Activated CD4-positive, alpha-beta memory T cell treated with anti-CD3 and anti-CD28 coated beads, Interleukin-2, amount 10 ng/mL, durations not matched to agents 7 days and 5 days (primary cell): ENCODE data around the gene PCA3. TPM values are rescaled to one million over a fixed set of nuclear protein-coding genes. Genes with fewer than 3 reads are reported as not detected.

ENCODE experiments used
- CTCF ChIA-PET: fragments of 350-600 bp; sonication (Branson Sonifier 250); formaldehyde crosslinking; loops from one replicate; lab custom pipeline; 2021; ENCODE audit warnings: antibody characterized with exemption, inconsistent platforms; lab: Charles Lee
- POLR2A ChIA-PET: fragments of 350-600 bp; sonication (Branson Sonifier 250); formaldehyde crosslinking; loops from one replicate; lab custom pipeline; 2021; ENCODE audit warnings: antibody characterized with exemption; lab: Charles Lee
- DNase-seq: peaks from one replicate; pipeline ENCODE4 v3.0.0-alpha.2; 2020
- H3K27ac Mint-ChIP-seq: one replicate; pipeline ENCODE4 v1.8.0; 2021; ENCODE audit warnings: mild to moderate bottlenecking, mixed read lengths
- H3K27me3 Mint-ChIP-seq: one replicate; pipeline ENCODE4 v1.8.0; 2021; ENCODE audit warnings: mixed read lengths
- H3K36me3 Mint-ChIP-seq: one replicate; pipeline ENCODE4 v1.8.0; 2021; ENCODE audit warnings: low read depth, mixed read lengths
- H3K4me1 Mint-ChIP-seq: one replicate; pipeline ENCODE4 v1.8.0; 2021; ENCODE audit warnings: mixed read lengths
- H3K4me3 Mint-ChIP-seq: one replicate; pipeline ENCODE4 v1.8.0; 2021; ENCODE audit warnings: mild to moderate bottlenecking, mixed read lengths
- H3K9me3 Mint-ChIP-seq: one replicate; pipeline ENCODE4 v1.8.0; 2021; ENCODE audit warnings: mixed read lengths
- total RNA-seq, 2 experiments: library from RNA; stranded (reverse); gene quantifications; one replicate each; pipeline ENCODE4 v1.2.3, GENCODE V29; 2021

PCA3 gene
- total RNA-seq: not detected

DNA sequence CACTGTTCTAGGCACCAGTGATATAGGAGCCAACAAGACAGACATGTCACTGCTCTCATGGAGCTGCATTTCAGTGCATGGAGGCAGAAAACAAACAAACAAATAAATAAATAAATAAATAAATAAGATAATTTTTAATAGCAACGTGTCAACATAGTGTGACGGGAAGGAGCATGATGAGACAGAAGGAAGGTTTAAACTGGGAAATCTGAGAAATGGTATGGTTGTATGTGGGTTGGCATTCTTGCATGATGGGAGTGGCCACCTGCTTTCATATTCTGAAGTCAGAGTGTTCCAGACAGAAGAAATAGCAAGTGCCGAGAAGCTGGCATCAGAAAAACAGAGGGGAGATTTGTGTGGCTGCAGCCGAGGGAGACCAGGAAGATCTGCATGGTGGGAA lies at the start of gene PCA3:
PCA3 (plus strand) TSS at position 301 of the 400 bp plus-strand sequence.
- CTCF ChIA-PET: no interaction called here
- POLR2A ChIA-PET: no interaction called here
- no peak within 1 kb of the TSS for H3K4me3 Mint-ChIP-seq

GRCh38 chr9:76716085-76716672 lies 48.1 kb upstream of the PCA3 start:
- Mint-ChIP-seq H3K36me3 (no peaks in the 10 kb centered on the region), H3K27ac (no peak overlapping the region), H3K9me3 (no peaks in the 10 kb centered on the region), H3K4me3 (no peak overlapping the region), H3K4me1 (no peaks in the 10 kb centered on the region), H3K27me3 (peaks cover 18% of the 10 kb centered on the region)
- CTCF ChIA-PET: no interaction called here
- no peak for DNase-seq
- POLR2A ChIA-PET: no interaction called here

More for the DNA sequence above, at the start of gene PCA3:
- Mint-ChIP-seq H3K36me3 (no peaks in the 10 kb centered on the region), H3K27me3 (peaks cover 15% of the 10 kb centered on the region), H3K27ac (no peak within 1 kb of the TSS), H3K4me1 (no peaks in the 10 kb centered on the region), H3K9me3 (no peaks in the 10 kb centered on the region)
- no peak for DNase-seq

DNA sequence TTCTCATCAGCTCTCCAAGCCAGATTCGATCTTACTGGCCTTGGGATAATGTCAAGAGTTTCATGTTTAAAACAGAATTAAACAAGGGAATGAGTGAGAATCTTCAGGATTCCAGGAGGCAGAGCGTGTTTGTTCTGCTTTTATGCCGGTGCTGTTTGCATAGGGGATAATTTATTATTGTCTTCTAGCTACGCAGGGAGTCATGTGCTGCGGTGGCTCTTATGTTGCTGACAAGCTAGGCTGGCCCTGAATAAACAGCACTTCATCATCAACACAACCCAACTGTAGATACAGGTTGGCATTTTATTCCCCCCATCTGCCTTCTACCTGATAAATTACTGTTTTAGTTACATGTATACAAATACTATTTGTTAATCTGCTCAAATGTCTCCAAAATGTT lies 47.1 kb upstream of the PCA3 start:
- Mint-ChIP-seq H3K27ac (no peak overlapping the region), H3K36me3 (no peaks in the 10 kb centered on the region), H3K4me3 (no peak overlapping the region), H3K4me1 (no peaks in the 10 kb centered on the region), H3K27me3 (peaks cover 17% of the 10 kb centered on the region), H3K9me3 (no peaks in the 10 kb centered on the region)
- POLR2A ChIA-PET: no interaction called here
- CTCF ChIA-PET: no interaction called here
- DNase-seq: no peak

DNA sequence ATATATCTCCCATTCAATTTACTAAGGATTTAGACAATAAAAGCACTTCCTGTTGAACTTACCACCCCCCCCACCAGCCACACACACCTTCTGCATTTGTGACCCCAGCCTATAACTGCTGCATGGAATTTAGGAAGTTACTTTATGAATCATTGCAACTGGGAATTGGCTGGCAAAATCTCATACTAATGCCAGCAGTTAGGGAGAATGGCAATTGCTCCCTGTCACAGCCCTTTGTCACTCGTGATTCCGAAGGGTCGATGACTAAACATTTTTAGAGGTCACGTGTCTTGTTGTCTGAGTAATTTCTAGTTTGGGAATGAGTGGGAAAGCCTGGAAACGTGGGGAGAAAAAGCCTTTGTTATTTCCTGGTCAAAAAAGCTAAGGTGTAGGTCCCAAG lies 46.6 kb upstream of the PCA3 start:
- POLR2A ChIA-PET: no interaction called here
- H3K4me1 Mint-ChIP-seq: no peaks in the 10 kb centered on the region

GRCh38 chr9:76718166-76718565 lies 46.1 kb upstream of the PCA3 start:
- DNase-seq: no peak
- ChIA-PET CTCF (no interaction called here), POLR2A (no interaction called here)
- Mint-ChIP-seq H3K27me3 (peaks cover 16% of the 10 kb centered on the region), H3K4me3 (no peak overlapping the region), H3K4me1 (no peaks in the 10 kb centered on the region), H3K36me3 (no peaks in the 10 kb centered on the region), H3K9me3 (no peaks in the 10 kb centered on the region), H3K27ac (no peak overlapping the region)

More for the DNA sequence above, 46.6 kb upstream of the PCA3 start:
- Mint-ChIP-seq H3K36me3 (no peaks in the 10 kb centered on the region), H3K27ac (no peak overlapping the region), H3K27me3 (peaks cover 15% of the 10 kb centered on the region), H3K9me3 (no peaks in the 10 kb centered on the region), H3K4me3 (no peak overlapping the region)
- no peak for DNase-seq
- CTCF ChIA-PET: no interaction called here

DNA sequence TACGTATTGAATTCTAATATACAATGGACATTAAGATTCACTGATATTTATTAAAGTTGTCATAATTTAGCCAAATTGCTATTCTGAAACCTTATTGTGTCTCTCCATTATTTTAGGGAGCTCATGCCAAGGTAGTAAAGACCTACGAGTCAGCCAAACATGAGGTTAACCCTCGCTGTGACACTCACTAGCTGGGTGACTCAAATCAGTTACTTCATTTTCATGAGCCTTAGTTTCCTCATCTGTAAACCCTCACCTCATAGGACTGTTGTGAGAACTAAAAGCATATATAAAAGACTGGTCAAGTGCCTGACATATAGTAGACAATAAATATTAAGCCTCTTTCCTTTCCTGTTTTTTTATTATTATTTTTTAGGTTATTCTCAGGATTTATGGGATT lies 44.0 kb upstream of the PCA3 start:
- CTCF ChIA-PET: no interaction called here
- POLR2A ChIA-PET: no interaction called here

GRCh38 chr9:76725011-76725546 lies 39.2 kb upstream of the PCA3 start:
- CTCF ChIA-PET: no interaction called here
- no peak for DNase-seq
- no peaks in the 10 kb centered on the region for H3K36me3 Mint-ChIP-seq
- no peaks in the 10 kb centered on the region for H3K9me3 Mint-ChIP-seq
- H3K27me3 Mint-ChIP-seq: peaks cover 29% of the 10 kb centered on the region
- no peak overlapping the region for H3K4me3 Mint-ChIP-seq
- H3K4me1 Mint-ChIP-seq: no peaks in the 10 kb centered on the region
- no peak overlapping the region for H3K27ac Mint-ChIP-seq
- POLR2A ChIA-PET: no interaction called here

More for the DNA sequence above, 44.0 kb upstream of the PCA3 start:
- Mint-ChIP-seq H3K4me1 (no peaks in the 10 kb centered on the region), H3K27me3 (peaks cover 23% of the 10 kb centered on the region), H3K27ac (no peak overlapping the region), H3K4me3 (no peak overlapping the region), H3K9me3 (no peaks in the 10 kb centered on the region), H3K36me3 (no peaks in the 10 kb centered on the region)
- no peak for DNase-seq

DNA sequence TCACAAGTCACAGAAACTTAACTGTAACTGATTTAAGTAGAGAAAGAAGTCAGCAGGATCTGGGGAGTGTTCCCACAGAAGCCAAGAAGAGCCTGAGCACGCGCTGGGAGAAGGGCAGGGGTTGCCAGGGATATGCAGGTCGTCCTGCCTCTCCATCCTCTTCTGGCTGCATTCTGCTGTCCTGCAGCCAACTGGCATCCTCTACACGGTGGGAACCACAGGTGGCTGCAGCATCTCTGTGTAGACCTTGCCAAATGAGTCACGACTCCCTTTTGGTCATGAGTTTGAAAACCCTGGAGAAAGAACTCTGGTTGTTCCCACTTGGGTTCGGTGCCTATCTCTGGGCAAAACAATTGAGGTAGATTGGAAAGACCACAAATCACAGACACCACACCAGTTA lies 38.4 kb upstream of the PCA3 start:
- Mint-ChIP-seq H3K4me3 (no peak overlapping the region), H3K36me3 (no peaks in the 10 kb centered on the region), H3K4me1 (no peaks in the 10 kb centered on the region), H3K27me3 (peaks cover 29% of the 10 kb centered on the region), H3K9me3 (no peaks in the 10 kb centered on the region), H3K27ac (no peak overlapping the region)
- no peak for DNase-seq
- ChIA-PET POLR2A (no interaction called here), CTCF (no interaction called here)

DNA sequence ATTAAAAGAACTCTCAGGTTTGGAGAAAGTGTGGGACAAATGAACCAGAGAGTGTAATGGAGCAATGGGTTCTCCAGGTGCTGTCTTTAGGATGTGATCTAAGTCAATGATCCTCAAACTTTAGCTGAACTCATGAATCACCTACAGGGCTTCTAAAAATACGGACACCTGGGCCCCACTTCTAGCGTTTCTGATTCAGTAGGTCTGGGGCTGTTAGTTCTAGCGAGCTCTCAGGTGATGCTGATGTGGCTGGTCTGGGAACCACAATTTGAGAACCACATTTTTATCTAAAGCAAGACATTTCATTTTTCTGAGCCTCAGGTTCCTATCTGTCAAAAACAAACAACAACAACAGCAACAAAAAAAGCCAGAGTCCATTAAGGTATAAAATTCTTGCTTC lies 35.1 kb upstream of the PCA3 start:
- no peaks in the 10 kb centered on the region for H3K9me3 Mint-ChIP-seq
- no peak for DNase-seq
- POLR2A ChIA-PET: interaction anchor here (0.6 kb wide), 1 partner anchor 1732 kb away, joined by 6 read pairs; no protein-coding TSS in a partner anchor
- H3K4me3 Mint-ChIP-seq: no peak overlapping the region
- peaks cover 28% of the 10 kb centered on the region for H3K27me3 Mint-ChIP-seq
- CTCF ChIA-PET: no interaction called here
- H3K4me1 Mint-ChIP-seq: no peaks in the 10 kb centered on the region
- H3K27ac Mint-ChIP-seq: no peak overlapping the region
- H3K36me3 Mint-ChIP-seq: no peaks in the 10 kb centered on the region

- H3K27me3 Mint-ChIP-seq: peaks cover 32% of the 10 kb centered on the region
- H3K36me3 Mint-ChIP-seq: no peaks in the 10 kb centered on the region
- H3K27ac Mint-ChIP-seq: no peak overlapping the region
- ChIA-PET POLR2A (interaction anchor here (0.6 kb wide), 1 partner anchor 1733 kb away, joined by 6 read pairs; no protein-coding TSS in a partner anchor), CTCF (no interaction called here)
- no peak for DNase-seq
- H3K4me3 Mint-ChIP-seq: no peak overlapping the region
- H3K9me3 Mint-ChIP-seq: no peaks in the 10 kb centered on the region
- H3K4me1 Mint-ChIP-seq: no peaks in the 10 kb centered on the region
These were observed 34.1 kb upstream of the PCA3 start for GRCh38 chr9:76729980-76730737.

DNA sequence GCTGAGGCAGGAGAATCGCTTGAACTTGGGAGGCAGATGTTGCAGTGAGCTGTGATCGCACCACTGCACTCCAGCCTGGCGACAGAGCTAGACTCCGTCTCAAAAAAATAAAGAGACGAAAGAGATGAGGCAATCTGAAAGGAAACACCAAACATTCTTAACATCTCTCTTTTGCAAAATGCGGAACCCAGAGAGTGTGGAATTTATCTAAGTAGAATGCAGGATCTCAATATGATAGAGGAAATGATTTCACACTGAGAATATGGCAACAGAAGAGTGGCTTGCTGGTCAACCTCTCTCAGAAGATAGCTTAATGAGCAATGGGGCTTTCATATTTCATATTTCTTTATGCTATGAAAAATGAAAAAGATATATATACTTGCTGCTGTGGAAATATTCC lies 33.4 kb upstream of the PCA3 start:
- H3K9me3 Mint-ChIP-seq: no peaks in the 10 kb centered on the region
- CTCF ChIA-PET: no interaction called here
- H3K36me3 Mint-ChIP-seq: no peaks in the 10 kb centered on the region
- no peak overlapping the region for H3K4me3 Mint-ChIP-seq
- POLR2A ChIA-PET: no interaction called here
- no peak for DNase-seq
- no peak overlapping the region for H3K27ac Mint-ChIP-seq
- H3K27me3 Mint-ChIP-seq: peaks cover 26% of the 10 kb centered on the region
- H3K4me1 Mint-ChIP-seq: no peaks in the 10 kb centered on the region

DNA sequence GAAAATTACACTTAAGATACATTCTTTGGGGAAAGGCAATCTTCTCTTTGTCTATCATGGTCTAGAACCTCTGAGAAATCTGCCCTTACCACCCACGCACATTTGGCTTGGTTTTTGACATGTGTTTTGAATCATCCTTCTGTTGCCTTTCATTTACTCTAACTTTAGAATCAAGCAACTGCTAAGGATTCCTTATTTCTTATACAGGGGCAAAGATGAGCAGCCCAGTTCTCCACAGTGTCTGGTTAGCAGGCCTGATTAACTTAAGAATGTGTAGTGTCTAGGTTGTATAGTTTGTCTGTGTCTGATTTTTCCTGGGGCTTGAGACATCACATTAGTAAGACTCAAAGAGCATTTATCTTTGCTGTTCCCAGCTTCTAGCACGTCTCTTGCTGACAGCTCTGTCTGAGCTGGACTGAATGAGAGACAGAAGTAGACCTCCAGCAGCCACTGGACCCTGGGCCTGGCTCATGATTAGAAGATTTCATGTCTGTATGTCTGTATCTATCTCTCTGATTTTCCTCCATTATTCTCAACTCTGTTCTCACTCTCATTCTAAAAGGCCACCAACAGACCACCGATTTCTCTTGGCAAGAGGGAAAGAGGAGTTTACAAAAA lies 31.8 kb upstream of the PCA3 start:
- ChIA-PET POLR2A (no interaction called here), CTCF (no interaction called here)
- no peak for DNase-seq
- no peak overlapping the region for H3K4me3 Mint-ChIP-seq
- no peaks in the 10 kb centered on the region for H3K9me3 Mint-ChIP-seq
- H3K36me3 Mint-ChIP-seq: no peaks in the 10 kb centered on the region
- H3K27me3 Mint-ChIP-seq: peaks cover 18% of the 10 kb centered on the region
- H3K4me1 Mint-ChIP-seq: no peaks in the 10 kb centered on the region
- H3K27ac Mint-ChIP-seq: no peak overlapping the region

DNA sequence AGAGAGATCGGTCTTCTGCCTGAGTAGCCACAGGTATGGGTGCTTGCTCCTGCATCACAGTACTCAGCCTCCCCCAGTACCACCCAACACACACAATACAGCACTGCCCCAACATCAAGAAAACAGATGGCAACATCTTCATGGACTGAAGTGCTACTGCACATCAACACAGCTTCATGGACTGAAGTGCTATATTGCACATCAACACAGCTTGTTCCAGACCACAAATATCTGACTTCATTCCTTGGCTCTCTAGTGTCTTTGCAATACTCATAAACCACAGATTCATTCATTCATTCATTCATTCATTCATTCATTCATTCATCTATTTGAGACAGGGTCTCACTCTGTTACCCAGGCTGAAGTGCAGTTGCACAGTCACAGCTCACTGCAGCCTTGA lies 31.1 kb upstream of the PCA3 start:
- peaks cover 19% of the 10 kb centered on the region for H3K27me3 Mint-ChIP-seq
- no peaks in the 10 kb centered on the region for H3K4me1 Mint-ChIP-seq
- CTCF ChIA-PET: no interaction called here
- no peak overlapping the region for H3K4me3 Mint-ChIP-seq
- H3K36me3 Mint-ChIP-seq: no peaks in the 10 kb centered on the region
- POLR2A ChIA-PET: no interaction called here
- no peak for DNase-seq
- H3K27ac Mint-ChIP-seq: no peak overlapping the region
- H3K9me3 Mint-ChIP-seq: no peaks in the 10 kb centered on the region
